ENCODE measurements around the gene CCDC54.
"Not testable (repeated sequence)": the region's sequence is repeated elsewhere in the genome, so short reads cannot be mapped to it uniquely, and the experiment has no call there.

CCDC54 gene

DNA sequence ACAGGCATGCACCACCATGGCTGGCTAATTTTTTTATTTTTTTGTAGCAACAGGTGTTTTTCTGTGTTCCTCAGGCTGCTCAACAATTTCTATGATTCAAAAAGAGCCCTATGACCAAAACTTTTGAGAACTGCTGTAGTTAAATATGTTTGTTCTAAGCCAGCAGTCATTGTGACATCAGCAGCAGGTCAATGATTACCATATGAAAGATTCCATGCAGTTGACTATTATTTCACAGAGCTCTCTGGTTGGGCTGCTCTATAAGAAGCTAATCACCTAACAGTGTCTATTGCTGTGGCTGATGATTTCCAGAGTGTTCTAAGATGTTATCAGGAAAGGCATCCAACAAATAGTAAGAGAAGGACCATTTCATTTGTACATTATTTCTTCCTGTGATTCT is at the start of gene CCDC54:
Gene CCDC54, plus strand, starts transcription at position 289 of the 400 bp plus-strand sequence. CDS start 149 bp downstream, outside the sequence.
- Histone ChIP-seq H3K9me3 (ENCODE audit: control insufficient read depth, low read depth, low read length) (no peaks in the 10 kb centered on the region), H3K4me3 (ENCODE audit: low read length) (no peak within 1 kb of the TSS), H3K9ac (ENCODE audit: low read length) (no peak within 1 kb of the TSS), H3K27me3 (ENCODE audit: control insufficient read depth, insufficient read depth, low read length) (no peaks in the 10 kb centered on the region), H3K4me1 (ENCODE audit: control insufficient read depth, low read depth, low read length) (no peaks in the 10 kb centered on the region), H3K27ac (ENCODE audit: low read length) (no peak within 1 kb of the TSS), H3K36me3 (ENCODE audit: control insufficient read depth, low read depth, low read length) (no peaks in the 10 kb centered on the region)

DNA sequence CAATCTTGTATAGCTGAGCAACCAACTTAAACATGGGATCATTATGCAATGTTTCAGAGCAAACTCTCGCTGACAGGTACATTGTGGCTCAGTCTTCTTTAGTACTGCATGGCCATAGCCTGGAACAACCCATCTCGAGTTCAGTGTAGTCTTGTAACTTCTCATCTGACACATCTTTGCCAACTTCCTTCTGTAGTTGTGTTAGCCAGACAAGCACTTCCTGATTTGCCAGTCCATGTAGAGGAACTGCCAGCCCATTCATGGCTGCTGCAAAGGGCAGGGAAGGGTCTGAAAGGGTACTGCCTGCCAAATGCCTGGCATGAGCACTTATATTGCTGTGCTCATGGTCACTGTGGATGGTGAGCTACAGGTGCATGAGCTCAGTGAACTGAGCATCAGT is 49.2 kb upstream of the CCDC54 start:
- Histone ChIP-seq H3K9ac (ENCODE audit: low read length) (no peak overlapping the region), H3K36me3 (ENCODE audit: control insufficient read depth, low read depth, low read length) (no peaks in the 10 kb centered on the region), H3K27ac (ENCODE audit: low read length) (no peak overlapping the region), H3K27me3 (ENCODE audit: control insufficient read depth, insufficient read depth, low read length) (no peaks in the 10 kb centered on the region), H3K9me3 (ENCODE audit: control insufficient read depth, low read depth, low read length) (no peaks in the 10 kb centered on the region), H3K4me1 (ENCODE audit: control insufficient read depth, low read depth, low read length) (no peaks in the 10 kb centered on the region), H3K4me3 (ENCODE audit: low read length) (no peak overlapping the region)

GRCh38 chr3:107329088-107329487 is 48.2 kb upstream of the CCDC54 start:
- no peak overlapping the region for H3K27ac ChIP-seq (ENCODE audit: low read length)
- no peaks in the 10 kb centered on the region for H3K36me3 ChIP-seq (ENCODE audit: control insufficient read depth, low read depth, low read length)
- no peaks in the 10 kb centered on the region for H3K4me1 ChIP-seq (ENCODE audit: control insufficient read depth, low read depth, low read length)
- no peak overlapping the region for H3K4me3 ChIP-seq (ENCODE audit: low read length)
- peaks cover 4% of the 10 kb centered on the region for H3K9me3 ChIP-seq (ENCODE audit: control insufficient read depth, low read depth, low read length)
- H3K27me3 ChIP-seq (ENCODE audit: control insufficient read depth, insufficient read depth, low read length) = no peaks in the 10 kb centered on the region
- no peak overlapping the region for H3K9ac ChIP-seq (ENCODE audit: low read length)

GRCh38 chr3:107339690-107340089 is 37.5 kb upstream of the CCDC54 start:
- H3K36me3 ChIP-seq (ENCODE audit: control insufficient read depth, low read depth, low read length); H3K27ac ChIP-seq (ENCODE audit: low read length); H3K27me3 ChIP-seq (ENCODE audit: control insufficient read depth, insufficient read depth, low read length); H3K4me1 ChIP-seq (ENCODE audit: control insufficient read depth, low read depth, low read length); H3K9me3 ChIP-seq (ENCODE audit: control insufficient read depth, low read depth, low read length); H3K9ac ChIP-seq (ENCODE audit: low read length); H3K4me3 ChIP-seq (ENCODE audit: low read length): not testable (repeated sequence)

DNA sequence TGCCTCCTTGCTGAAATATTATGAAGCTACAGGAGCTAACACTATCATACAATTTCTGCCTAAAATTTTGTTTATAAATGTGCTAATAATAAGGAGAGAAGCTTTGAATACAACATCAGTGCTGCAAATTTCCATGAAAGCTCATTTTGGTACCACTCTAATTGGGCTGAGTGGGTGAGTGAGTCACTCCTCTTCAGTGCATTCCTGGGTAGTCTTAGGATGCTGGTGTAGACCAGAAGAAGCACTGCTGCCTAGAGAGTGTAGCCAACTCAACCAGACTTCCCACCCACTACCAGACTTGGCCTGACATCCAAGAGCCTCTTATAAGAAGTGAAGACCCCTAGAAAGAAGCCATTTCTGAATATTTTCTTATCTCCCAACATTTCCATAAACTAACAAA is 32.5 kb upstream of the CCDC54 start:
- H3K36me3 ChIP-seq (ENCODE audit: control insufficient read depth, low read depth, low read length) = no peaks in the 10 kb centered on the region
- no peaks in the 10 kb centered on the region for H3K27me3 ChIP-seq (ENCODE audit: control insufficient read depth, insufficient read depth, low read length)
- H3K4me1 ChIP-seq (ENCODE audit: control insufficient read depth, low read depth, low read length) = no peaks in the 10 kb centered on the region
- H3K27ac ChIP-seq (ENCODE audit: low read length) = no peak overlapping the region
- H3K4me3 ChIP-seq (ENCODE audit: low read length) = no peak overlapping the region
- H3K9ac ChIP-seq (ENCODE audit: low read length) = no peak overlapping the region
- H3K9me3 ChIP-seq (ENCODE audit: control insufficient read depth, low read depth, low read length) = no peaks in the 10 kb centered on the region

- H3K9me3 ChIP-seq (ENCODE audit: control insufficient read depth, low read depth, low read length) = no peaks in the 10 kb centered on the region
- H3K4me3 ChIP-seq (ENCODE audit: low read length) = no peak overlapping the region
- H3K9ac ChIP-seq (ENCODE audit: low read length) = no peak overlapping the region
- H3K4me1 ChIP-seq (ENCODE audit: control insufficient read depth, low read depth, low read length) = no peaks in the 10 kb centered on the region
- no peaks in the 10 kb centered on the region for H3K36me3 ChIP-seq (ENCODE audit: control insufficient read depth, low read depth, low read length)
- H3K27me3 ChIP-seq (ENCODE audit: control insufficient read depth, insufficient read depth, low read length) = no peaks in the 10 kb centered on the region
- no peak overlapping the region for H3K27ac ChIP-seq (ENCODE audit: low read length)
Observed at GRCh38 chr3:107345822-107346405, 31.3 kb upstream of the CCDC54 start.

DNA sequence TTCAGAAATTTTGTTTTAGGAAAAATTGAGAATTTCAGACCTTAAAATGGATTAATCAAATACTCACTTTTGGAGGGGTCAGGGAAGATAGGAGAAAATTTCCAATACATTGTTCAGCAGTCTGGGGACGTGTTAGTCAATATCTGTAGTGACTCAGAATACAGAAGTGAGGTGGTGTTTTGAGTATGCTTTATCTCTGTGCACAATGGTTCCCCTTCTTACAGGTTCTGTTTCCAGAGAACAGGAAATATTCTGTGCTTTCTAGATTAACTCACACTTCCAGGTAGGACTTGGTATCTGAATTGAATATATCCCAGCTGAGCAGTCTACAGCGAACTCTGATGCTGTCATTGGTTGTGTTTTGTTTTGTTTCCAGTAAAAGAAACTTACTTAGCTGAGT is 30.7 kb upstream of the CCDC54 start:
- no peaks in the 10 kb centered on the region for H3K36me3 ChIP-seq (ENCODE audit: control insufficient read depth, low read depth, low read length)
- no peak overlapping the region for H3K4me3 ChIP-seq (ENCODE audit: low read length)

GRCh38 chr3:107347751-107348150 is 29.5 kb upstream of the CCDC54 start:
- H3K36me3 ChIP-seq (ENCODE audit: control insufficient read depth, low read depth, low read length) = no peaks in the 10 kb centered on the region
- H3K9me3 ChIP-seq (ENCODE audit: control insufficient read depth, low read depth, low read length) = no peaks in the 10 kb centered on the region
- no peaks in the 10 kb centered on the region for H3K4me1 ChIP-seq (ENCODE audit: control insufficient read depth, low read depth, low read length)
- H3K9ac ChIP-seq (ENCODE audit: low read length) = no peak overlapping the region
- no peak overlapping the region for H3K27ac ChIP-seq (ENCODE audit: low read length)
- no peak overlapping the region for H3K4me3 ChIP-seq (ENCODE audit: low read length)
- H3K27me3 ChIP-seq (ENCODE audit: control insufficient read depth, insufficient read depth, low read length) = no peaks in the 10 kb centered on the region

More for the DNA sequence above, 30.7 kb upstream of the CCDC54 start:
- H3K27ac ChIP-seq (ENCODE audit: low read length) = no peak overlapping the region
- H3K9me3 ChIP-seq (ENCODE audit: control insufficient read depth, low read depth, low read length) = no peaks in the 10 kb centered on the region
- no peak overlapping the region for H3K9ac ChIP-seq (ENCODE audit: low read length)
- no peaks in the 10 kb centered on the region for H3K27me3 ChIP-seq (ENCODE audit: control insufficient read depth, insufficient read depth, low read length)
- H3K4me1 ChIP-seq (ENCODE audit: control insufficient read depth, low read depth, low read length) = no peaks in the 10 kb centered on the region

- Histone ChIP-seq H3K36me3 (ENCODE audit: control insufficient read depth, low read depth, low read length) (no peaks in the 10 kb centered on the region), H3K4me1 (ENCODE audit: control insufficient read depth, low read depth, low read length) (no peaks in the 10 kb centered on the region), H3K9me3 (ENCODE audit: control insufficient read depth, low read depth, low read length) (no peaks in the 10 kb centered on the region), H3K4me3 (ENCODE audit: low read length) (no peak overlapping the region), H3K27ac (ENCODE audit: low read length) (no peak overlapping the region), H3K9ac (ENCODE audit: low read length) (no peak overlapping the region), H3K27me3 (ENCODE audit: control insufficient read depth, insufficient read depth, low read length) (no peaks in the 10 kb centered on the region)
Observed at GRCh38 chr3:107356706-107357105, 20.5 kb upstream of the CCDC54 start.

- no peak overlapping the region for H3K4me3 ChIP-seq (ENCODE audit: low read length)
- no peaks in the 10 kb centered on the region for H3K27me3 ChIP-seq (ENCODE audit: control insufficient read depth, insufficient read depth, low read length)
- H3K36me3 ChIP-seq (ENCODE audit: control insufficient read depth, low read depth, low read length) = no peaks in the 10 kb centered on the region
- H3K27ac ChIP-seq (ENCODE audit: low read length) = no peak overlapping the region
- H3K9me3 ChIP-seq (ENCODE audit: control insufficient read depth, low read depth, low read length) = no peaks in the 10 kb centered on the region
- no peak overlapping the region for H3K9ac ChIP-seq (ENCODE audit: low read length)
- H3K4me1 ChIP-seq (ENCODE audit: control insufficient read depth, low read depth, low read length) = peaks cover 5% of the 10 kb centered on the region
Observed at GRCh38 chr3:107361633-107362032, 15.6 kb upstream of the CCDC54 start.

DNA sequence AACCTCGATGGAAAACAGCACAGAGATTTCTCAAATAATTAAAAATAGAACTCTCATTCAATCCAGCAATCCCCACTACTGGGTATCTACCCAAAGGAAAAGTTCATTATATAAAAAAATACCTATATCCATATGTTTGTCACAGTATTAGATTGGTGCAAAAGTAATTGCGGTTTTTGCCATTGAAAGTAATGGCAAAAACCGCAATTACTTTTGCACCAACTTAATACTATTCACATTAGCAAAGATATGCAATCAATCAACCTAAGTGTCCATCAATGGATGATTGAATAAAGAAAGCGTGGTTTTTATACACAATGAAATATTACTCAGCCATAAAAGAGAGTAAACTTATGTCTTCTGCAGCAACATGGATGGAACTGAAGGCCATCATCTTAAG is 12.2 kb upstream of the CCDC54 start:
- H3K9me3 ChIP-seq (ENCODE audit: control insufficient read depth, low read depth, low read length) = no peaks in the 10 kb centered on the region
- H3K4me3 ChIP-seq (ENCODE audit: low read length) = no peak overlapping the region
- no peak overlapping the region for H3K9ac ChIP-seq (ENCODE audit: low read length)
- H3K27me3 ChIP-seq (ENCODE audit: control insufficient read depth, insufficient read depth, low read length) = no peaks in the 10 kb centered on the region
- H3K4me1 ChIP-seq (ENCODE audit: control insufficient read depth, low read depth, low read length) = peaks cover 15% of the 10 kb centered on the region
- H3K27ac ChIP-seq (ENCODE audit: low read length) = no peak overlapping the region
- H3K36me3 ChIP-seq (ENCODE audit: control insufficient read depth, low read depth, low read length) = no peaks in the 10 kb centered on the region

DNA sequence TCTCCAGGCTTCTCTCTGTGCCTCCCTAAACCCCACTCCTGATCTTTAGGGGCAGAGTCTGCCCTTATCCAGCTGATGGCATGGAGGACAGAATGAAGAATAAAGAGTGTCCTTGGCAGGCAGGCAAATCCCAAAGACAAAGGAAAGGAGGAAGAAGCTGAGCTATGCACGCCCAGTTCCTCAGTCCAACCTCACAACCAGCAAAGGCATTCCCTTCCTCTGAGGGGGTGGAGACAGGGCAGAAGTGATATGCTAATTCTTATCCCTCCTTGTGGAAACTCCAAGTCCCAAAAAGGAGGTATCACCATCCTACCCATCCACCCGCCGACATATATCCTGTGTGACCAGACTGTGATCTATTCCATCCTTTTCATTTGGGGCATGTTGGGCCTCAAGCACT is 10.5 kb upstream of the CCDC54 start:
- Histone ChIP-seq H3K27me3 (ENCODE audit: control insufficient read depth, insufficient read depth, low read length) (no peaks in the 10 kb centered on the region), H3K36me3 (ENCODE audit: control insufficient read depth, low read depth, low read length) (no peaks in the 10 kb centered on the region), H3K4me3 (ENCODE audit: low read length) (no peak overlapping the region), H3K4me1 (ENCODE audit: control insufficient read depth, low read depth, low read length) (peaks cover 15% of the 10 kb centered on the region), H3K9ac (ENCODE audit: low read length) (no peak overlapping the region), H3K27ac (ENCODE audit: low read length) (no peak overlapping the region), H3K9me3 (ENCODE audit: control insufficient read depth, low read depth, low read length) (no peaks in the 10 kb centered on the region)
